ENCODE measurements around the gene BMAL1. TPM values are rescaled to one million over a fixed set of nuclear protein-coding genes. Genes with fewer than 3 reads are reported as not detected.

Gene BMAL1
- total RNA-seq, 2 donors from 2014 or later = 41.6 to 44.7 TPM

GRCh38 chr11:13278609-13279486 lies 1.3 kb downstream of the BMAL1 start:
- H3K36me3 Mint-ChIP-seq (ENCODE audit: low read depth) = peaks cover 27% of the 10 kb centered on the region
- no peaks in the 10 kb centered on the region for H3K27me3 Mint-ChIP-seq
- H3K9me3 Mint-ChIP-seq = no peaks in the 10 kb centered on the region
- peak overlapping the region; percentile 93 for H3K27ac Mint-ChIP-seq
- H3K4me1 Mint-ChIP-seq = peaks cover 51% of the 10 kb centered on the region
- peak overlapping the region; percentile 100 for H3K4me3 Mint-ChIP-seq
- ATAC-seq (replicated peaks) = no peak

DNA sequence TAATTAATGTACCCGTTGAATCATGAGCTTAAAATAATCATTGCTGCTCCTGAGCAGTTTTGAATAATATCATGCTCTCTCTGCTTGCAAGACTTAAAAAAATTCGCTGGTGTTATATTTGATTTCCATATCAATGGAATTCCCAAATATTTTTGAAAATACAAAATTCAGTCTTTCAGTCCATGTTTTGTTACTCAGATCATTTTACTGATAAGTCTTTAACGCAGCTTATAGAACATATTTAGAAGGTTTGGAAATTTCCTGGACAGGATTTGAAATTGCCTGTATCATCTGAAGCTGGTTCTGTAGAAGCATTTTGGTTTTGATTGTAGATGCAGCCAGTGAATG lies 1.9 kb downstream of the BMAL1 start:
- Mint-ChIP-seq H3K4me3 (peak overlapping the region; percentile 100), H3K9me3 (no peaks in the 10 kb centered on the region), H3K36me3 (ENCODE audit: low read depth) (peaks cover 27% of the 10 kb centered on the region), H3K27ac (peak overlapping the region; percentile 93), H3K27me3 (no peaks in the 10 kb centered on the region), H3K4me1 (peaks cover 51% of the 10 kb centered on the region)
- ATAC-seq (replicated peaks) = no peak

GRCh38 chr11:13280092-13280722 lies 2.6 kb downstream of the BMAL1 start:
- H3K27ac Mint-ChIP-seq = peak overlapping the region; percentile 93
- no peaks in the 10 kb centered on the region for H3K27me3 Mint-ChIP-seq
- H3K4me1 Mint-ChIP-seq = peaks cover 58% of the 10 kb centered on the region
- H3K9me3 Mint-ChIP-seq = no peaks in the 10 kb centered on the region
- peak overlapping the region; percentile 100 for H3K4me3 Mint-ChIP-seq
- ATAC-seq (replicated peaks) = no peak
- H3K36me3 Mint-ChIP-seq (ENCODE audit: low read depth) = peaks cover 35% of the 10 kb centered on the region

- no peak for ATAC-seq (replicated peaks)
- Mint-ChIP-seq H3K27me3 (no peaks in the 10 kb centered on the region), H3K27ac (peak overlapping the region; percentile 81), H3K4me3 (peak overlapping the region; percentile 100), H3K36me3 (ENCODE audit: low read depth) (peaks cover 36% of the 10 kb centered on the region), H3K4me1 (peaks cover 60% of the 10 kb centered on the region), H3K9me3 (no peaks in the 10 kb centered on the region)
Measured at GRCh38 chr11:13280777-13281176, 3.2 kb downstream of the BMAL1 start.

DNA sequence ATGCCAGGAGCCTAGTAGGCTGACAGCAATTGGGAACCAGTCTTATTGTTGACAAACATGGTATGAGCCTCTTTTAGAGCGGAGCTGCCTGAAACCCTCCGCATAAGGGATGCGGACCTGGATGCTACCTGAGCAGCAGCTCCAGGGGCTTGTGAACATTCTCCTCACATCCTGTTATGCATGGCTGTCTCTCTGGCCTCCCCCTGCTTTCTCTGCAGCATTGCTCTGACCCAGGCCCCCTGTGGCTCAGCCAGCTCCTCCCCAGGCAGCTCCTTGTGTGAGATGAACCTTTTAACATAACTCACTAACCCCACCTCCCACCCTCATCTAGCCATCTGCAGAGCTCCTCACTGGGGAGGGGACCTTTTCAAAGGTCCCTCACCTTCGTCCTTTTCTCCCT lies 6.0 kb downstream of the BMAL1 start:
- Mint-ChIP-seq H3K36me3 (ENCODE audit: low read depth) (peaks cover 45% of the 10 kb centered on the region), H3K4me3 (no peak overlapping the region), H3K4me1 (peaks cover 70% of the 10 kb centered on the region), H3K27me3 (no peaks in the 10 kb centered on the region), H3K27ac (no peak overlapping the region), H3K9me3 (no peaks in the 10 kb centered on the region)
- ATAC-seq (replicated peaks) = no peak

DNA sequence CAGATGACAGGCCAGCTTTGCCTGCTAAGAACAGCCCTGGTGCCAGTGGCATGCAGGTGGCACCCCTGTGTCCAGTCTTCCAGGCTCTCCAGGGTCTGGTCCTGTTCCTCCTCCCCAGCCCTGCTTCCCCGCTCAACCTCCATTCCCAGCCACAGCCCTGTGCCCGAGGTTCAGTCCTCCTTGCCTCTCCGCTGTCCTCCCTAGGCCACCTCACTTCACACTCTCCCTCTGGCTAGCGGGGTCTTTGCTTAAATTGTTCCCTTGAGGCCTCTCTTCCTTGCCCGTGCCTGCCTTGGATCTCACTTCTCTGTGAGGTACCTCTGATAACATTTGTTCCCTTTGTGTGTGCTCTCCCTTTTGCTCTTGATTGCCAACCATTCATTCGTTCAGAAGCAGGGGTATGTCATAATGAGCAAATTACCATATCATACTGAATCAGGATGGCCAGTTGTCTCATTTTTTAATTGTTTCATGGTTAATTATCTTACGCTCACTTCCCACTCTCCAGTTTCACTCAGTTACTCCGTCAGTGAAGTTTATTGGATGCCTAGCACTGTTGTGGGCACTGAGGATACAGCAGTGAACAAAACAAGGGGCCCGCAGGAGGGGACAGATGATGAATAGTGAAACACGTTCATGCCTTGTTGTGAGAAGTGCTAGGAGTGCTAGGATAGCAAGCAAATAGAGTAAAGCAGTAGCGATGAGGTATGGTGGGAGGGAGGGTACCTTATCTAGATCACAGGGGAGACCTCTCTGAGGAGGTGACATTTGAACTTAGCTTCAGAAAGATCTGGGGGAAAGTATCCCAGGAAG lies 7.4 kb downstream of the BMAL1 start:
- peak; percentile 74 for ATAC-seq (replicated peaks)
- H3K36me3 Mint-ChIP-seq (ENCODE audit: low read depth) = peaks cover 41% of the 10 kb centered on the region

DNA sequence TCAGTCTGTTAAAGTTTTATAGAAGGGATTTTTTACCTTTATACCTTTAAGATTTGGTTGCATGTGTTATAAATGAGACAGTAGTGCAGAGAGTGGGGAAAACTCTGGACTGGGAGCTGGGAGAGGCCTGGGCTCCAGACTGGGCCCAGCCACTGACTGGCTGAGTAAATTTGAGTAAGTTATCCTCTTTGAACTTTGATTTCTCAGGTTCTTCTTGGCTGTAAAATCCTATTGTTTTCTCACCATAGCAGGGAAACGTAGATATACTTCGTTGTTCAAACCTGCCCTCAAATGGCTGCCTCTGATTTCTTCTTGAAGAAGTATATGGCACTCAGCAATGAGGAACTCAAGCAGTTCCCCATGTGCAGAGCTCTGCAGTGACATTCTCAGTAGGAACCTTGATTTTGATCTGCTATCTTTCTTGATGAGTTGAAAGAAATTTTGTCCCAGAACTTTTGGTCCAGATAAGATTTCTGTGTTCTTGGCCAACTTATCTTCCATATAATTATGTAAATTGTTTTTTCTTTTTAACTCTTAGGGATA lies 8.8 kb downstream of the BMAL1 start:
- H3K4me1 Mint-ChIP-seq = peaks cover 76% of the 10 kb centered on the region
- peak overlapping the region; percentile 92 for H3K27ac Mint-ChIP-seq
- peak overlapping the region; percentile 67 for H3K4me3 Mint-ChIP-seq

More for the DNA sequence above, 7.4 kb downstream of the BMAL1 start:
- Mint-ChIP-seq H3K27ac (peak overlapping the region; percentile 91), H3K9me3 (no peaks in the 10 kb centered on the region), H3K27me3 (no peaks in the 10 kb centered on the region), H3K4me1 (peaks cover 78% of the 10 kb centered on the region), H3K4me3 (peak overlapping the region; percentile 70)

DNA sequence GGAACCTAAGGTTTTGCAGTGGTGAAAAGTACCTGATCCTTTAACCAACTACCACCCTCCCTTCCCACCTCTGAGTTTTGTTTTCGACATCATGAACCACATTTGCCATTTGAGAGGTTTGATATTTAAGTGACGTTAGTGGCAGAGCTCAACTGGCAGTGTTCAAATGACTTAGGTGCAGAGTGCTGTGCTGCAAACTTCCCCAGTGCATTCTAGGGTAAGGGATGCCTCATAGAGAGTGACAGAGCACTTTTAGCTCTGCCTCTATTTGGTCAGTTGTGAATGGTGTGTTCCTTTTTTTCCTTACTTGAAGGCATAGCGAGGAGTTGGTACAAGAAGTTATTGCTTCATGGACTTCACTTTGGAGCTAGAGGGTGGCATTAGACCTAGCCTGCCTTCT lies 9.4 kb downstream of the BMAL1 start:
- peak overlapping the region; percentile 67 for H3K4me3 Mint-ChIP-seq
- peak; percentile 81 for ATAC-seq (replicated peaks)
- no peaks in the 10 kb centered on the region for H3K9me3 Mint-ChIP-seq
- peaks cover 71% of the 10 kb centered on the region for H3K4me1 Mint-ChIP-seq
- peak overlapping the region; percentile 92 for H3K27ac Mint-ChIP-seq
- H3K27me3 Mint-ChIP-seq = no peaks in the 10 kb centered on the region
- H3K36me3 Mint-ChIP-seq (ENCODE audit: low read depth) = peaks cover 40% of the 10 kb centered on the region

More for the DNA sequence above, 8.8 kb downstream of the BMAL1 start:
- H3K36me3 Mint-ChIP-seq (ENCODE audit: low read depth) = peaks cover 46% of the 10 kb centered on the region
- no peak for ATAC-seq (replicated peaks)
- no peaks in the 10 kb centered on the region for H3K27me3 Mint-ChIP-seq
- H3K9me3 Mint-ChIP-seq = no peaks in the 10 kb centered on the region

- peak overlapping the region; percentile 92 for H3K27ac Mint-ChIP-seq
- H3K27me3 Mint-ChIP-seq = no peaks in the 10 kb centered on the region
- H3K4me1 Mint-ChIP-seq = peaks cover 67% of the 10 kb centered on the region
- ATAC-seq (replicated peaks) = no peak
- H3K4me3 Mint-ChIP-seq = peak overlapping the region; percentile 67
- no peaks in the 10 kb centered on the region for H3K9me3 Mint-ChIP-seq
- H3K36me3 Mint-ChIP-seq (ENCODE audit: low read depth) = peaks cover 40% of the 10 kb centered on the region
Measured at GRCh38 chr11:13287681-13288080, 10.1 kb downstream of the BMAL1 start.

GRCh38 chr11:13288375-13289029 lies 10.9 kb downstream of the BMAL1 start:
- no peaks in the 10 kb centered on the region for H3K9me3 Mint-ChIP-seq
- peak overlapping the region; percentile 67 for H3K4me3 Mint-ChIP-seq
- ATAC-seq (replicated peaks) = peak; percentile 57
- no peaks in the 10 kb centered on the region for H3K27me3 Mint-ChIP-seq
- H3K27ac Mint-ChIP-seq = peak overlapping the region; percentile 92
- peaks cover 40% of the 10 kb centered on the region for H3K36me3 Mint-ChIP-seq (ENCODE audit: low read depth)
- peaks cover 67% of the 10 kb centered on the region for H3K4me1 Mint-ChIP-seq

DNA sequence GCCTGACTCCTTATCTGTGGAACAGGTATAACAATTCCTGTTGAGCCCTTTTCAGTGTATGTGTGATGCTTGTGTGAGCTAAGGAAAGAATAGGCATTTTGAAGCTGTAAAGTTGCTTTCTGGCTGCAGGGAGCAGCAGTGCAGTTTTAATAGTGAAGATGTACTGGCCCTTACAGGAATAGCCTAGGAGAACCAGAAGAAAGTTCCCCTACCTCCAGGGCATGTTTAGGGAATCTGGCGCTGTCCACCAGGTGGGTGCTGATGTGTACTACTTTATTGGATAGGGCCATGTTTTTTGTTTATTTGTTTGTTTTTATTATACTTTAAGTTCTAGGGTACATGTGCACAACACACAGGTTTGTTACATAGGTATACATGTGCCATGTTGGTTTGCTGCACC lies 11.5 kb downstream of the BMAL1 start:
- H3K4me3 Mint-ChIP-seq = peak overlapping the region; percentile 67
- H3K27ac Mint-ChIP-seq = peak overlapping the region; percentile 92
- peaks cover 40% of the 10 kb centered on the region for H3K36me3 Mint-ChIP-seq (ENCODE audit: low read depth)
- no peaks in the 10 kb centered on the region for H3K9me3 Mint-ChIP-seq
- H3K4me1 Mint-ChIP-seq = peaks cover 69% of the 10 kb centered on the region
- no peak for ATAC-seq (replicated peaks)
- H3K27me3 Mint-ChIP-seq = no peaks in the 10 kb centered on the region

DNA sequence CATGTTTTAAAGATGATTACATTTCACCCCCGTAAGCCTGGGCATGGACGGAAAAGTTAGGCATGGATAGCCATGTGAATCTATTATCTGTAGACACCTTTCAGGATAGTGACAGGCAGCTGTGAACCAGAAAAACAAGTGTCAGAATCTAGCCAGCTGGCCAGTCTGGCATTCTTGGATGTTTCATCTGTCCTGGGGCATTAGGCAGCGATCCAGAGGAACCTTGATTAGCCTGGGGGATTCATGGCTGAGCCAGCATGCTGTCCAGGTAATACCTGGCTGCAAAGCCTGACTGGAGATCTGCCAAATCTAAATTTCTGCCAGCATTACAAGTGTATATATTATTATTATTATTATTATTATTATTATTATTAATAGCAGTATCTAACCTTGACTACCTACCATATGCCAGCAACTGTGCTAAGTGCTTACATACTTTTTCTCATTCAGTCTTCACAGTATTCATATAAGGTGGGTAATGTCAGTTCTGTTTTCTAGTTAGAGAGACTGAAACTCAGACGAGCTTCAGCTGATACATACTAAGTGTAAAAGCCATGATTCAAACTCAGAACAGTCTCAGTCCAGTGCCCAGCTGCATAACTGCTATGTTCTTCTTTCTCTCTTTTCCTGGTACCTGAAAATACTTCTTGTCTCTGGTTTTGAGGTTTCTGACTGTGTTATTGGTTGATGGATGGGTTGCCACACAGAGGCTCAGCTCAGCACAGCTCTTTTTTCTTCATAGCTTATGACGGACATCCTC lies 12.8 kb downstream of the BMAL1 start:
- no peaks in the 10 kb centered on the region for H3K9me3 Mint-ChIP-seq
- peaks cover 30% of the 10 kb centered on the region for H3K36me3 Mint-ChIP-seq (ENCODE audit: low read depth)
- peak overlapping the region; percentile 67 for H3K4me3 Mint-ChIP-seq
- H3K4me1 Mint-ChIP-seq = peaks cover 73% of the 10 kb centered on the region
- no peaks in the 10 kb centered on the region for H3K27me3 Mint-ChIP-seq
- ATAC-seq (replicated peaks) = no peak
- H3K27ac Mint-ChIP-seq = peak overlapping the region; percentile 21

DNA sequence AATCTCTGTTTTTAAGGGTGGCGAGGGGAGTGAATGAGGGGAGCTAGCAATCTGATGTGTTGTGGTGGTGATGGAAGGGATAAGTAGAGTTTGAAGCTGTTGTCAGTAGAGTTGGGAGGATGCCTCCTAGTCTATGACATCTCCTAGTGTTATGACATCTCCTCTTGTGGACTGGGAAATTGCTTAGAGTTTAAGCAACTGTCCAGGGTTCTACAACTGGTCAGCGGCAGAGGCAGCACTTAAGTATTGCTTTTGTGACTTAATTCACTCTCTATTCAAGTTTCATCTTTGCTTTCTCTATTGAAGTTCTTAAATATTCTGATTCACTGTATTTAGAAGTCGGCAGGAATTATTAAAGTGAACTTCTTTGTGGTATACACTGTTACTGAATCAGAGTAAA lies 13.8 kb downstream of the BMAL1 start:
- H3K36me3 Mint-ChIP-seq (ENCODE audit: low read depth) = peaks cover 30% of the 10 kb centered on the region
- peak overlapping the region; percentile 21 for H3K27ac Mint-ChIP-seq
- peaks cover 80% of the 10 kb centered on the region for H3K4me1 Mint-ChIP-seq
- ATAC-seq (replicated peaks) = no peak
- H3K27me3 Mint-ChIP-seq = no peaks in the 10 kb centered on the region
- H3K9me3 Mint-ChIP-seq = no peaks in the 10 kb centered on the region
- peak overlapping the region; percentile 18 for H3K4me3 Mint-ChIP-seq

All from activated T-helper 17 cell treated with anti-CD3 and anti-CD28 coated beads, Interleukin-2, amount 50 U/mL, for 72 hours (primary cell).